IMR-90 (cell line): ENCODE data around the gene DAPL1.
"Not testable (repeated sequence)": the region's sequence is repeated elsewhere in the genome, so short reads cannot be mapped to it uniquely, and the experiment has no call there.

ENCODE experiments used
- CEBPB ChIP-seq: IDR thresholded peaks from 2 replicates; pipeline ENCODE4 v1.6.1; 2012; ENCODE audit warnings: low read depth, low read length, improper control_type of control experiment
- CTCF ChIP-seq: conservative IDR thresholded peaks from 2 replicates; pipeline ENCODE4 v1.5.1; 2012; ENCODE audit warnings: mild to moderate bottlenecking, low read depth, low read length, improper control_type of control experiment
- FOS ChIP-seq: fragments of 150-350 bp; IDR thresholded peaks from 2 replicates; pipeline ENCODE4 v1.6.1; 2016; ENCODE audit warnings: low read depth, low read length
- MAFK ChIP-seq: IDR thresholded peaks from 2 replicates; pipeline ENCODE4 v1.6.1; 2012; ENCODE audit warnings: low read depth, low read length, improper control_type of control experiment
- MAZ ChIP-seq: IDR thresholded peaks from 2 replicates; pipeline ENCODE4 v1.6.1; 2012; ENCODE audit warnings: low read depth, mild to moderate bottlenecking, low read length, improper control_type of control experiment, moderate library complexity, borderline replicate concordance
- MXI1 ChIP-seq: IDR thresholded peaks from 2 replicates; pipeline ENCODE4 v1.6.1; 2012; ENCODE audit warnings: low read depth, mild to moderate bottlenecking, low read length, moderate library complexity, borderline replicate concordance
- NFE2L2 ChIP-seq: fragments of 150-350 bp; IDR thresholded peaks from 2 replicates; pipeline ENCODE4 v1.6.1; 2016; ENCODE audit warnings: low read depth, mild to moderate bottlenecking, low read length
- POLR2A ChIP-seq: IDR thresholded peaks from 2 replicates; pipeline ENCODE4 v1.6.1; 2012; ENCODE audit warnings: mild to moderate bottlenecking, low read depth, low read length
- RAD21 ChIP-seq: IDR thresholded peaks from 2 replicates; pipeline ENCODE4 v1.6.1; 2012; ENCODE audit warnings: low read length, improper control_type of control experiment
- RCOR1 ChIP-seq: IDR thresholded peaks from 2 replicates; pipeline ENCODE4 v1.6.1; 2012; ENCODE audit warnings: mild to moderate bottlenecking, low read length, improper control_type of control experiment; ENCODE audit not compliant: insufficient replicate concordance
- RFX5 ChIP-seq: IDR thresholded peaks from 2 replicates; pipeline ENCODE4 v1.8.0; 2012; ENCODE audit warnings: low read depth, mild to moderate bottlenecking, low read length, moderate library complexity
- USF2 ChIP-seq: fragments of 150-350 bp; IDR thresholded peaks from 2 replicates; pipeline ENCODE4 v1.6.1; 2017; ENCODE audit warnings: mild to moderate bottlenecking, antibody characterized with exemption, low read length, low read depth

- not testable (repeated sequence) for TF ChIP-seq CTCF, POLR2A, NFE2L2, CEBPB, MXI1, MAFK, RCOR1, MAZ, RAD21, FOS, USF2, RFX5
Measured at GRCh38 chr2:158861626-158862025, 66.5 kb downstream of the DAPL1 start.
